ENCODE measurements around the gene CPM. TPM values are rescaled to one million over a fixed set of nuclear protein-coding genes. Genes with fewer than 3 reads are reported as not detected.

CPM gene
- total RNA-seq, 1 experiment from 2014 or later, result 0.89 TPM

- intact Hi-C loops (cut with micrococcal nuclease), result no loop called here
- no peak for TF ChIP-seq CTCF (IDR thresholded peaks at IDR 0.05; ENCODE audit: unreplicated experiment)
- H3K9me3 Mint-ChIP-seq (ENCODE audit: unreplicated experiment), result no peaks in the 10 kb centered on the region
- DNase-seq (ENCODE audit: unreplicated experiment), result no peak
- ChIA-PET POLR2A (no interaction called here), CTCF (interaction anchor here (0.5 to 1.0 kb wide), 2 partner anchors 9 to 59 kb away, joined by 3 read pairs; no protein-coding TSS in a partner anchor)
- no peak overlapping the region for H3K4me3 Mint-ChIP-seq (ENCODE audit: unreplicated experiment)
- no peaks in the 10 kb centered on the region for H3K4me1 Mint-ChIP-seq (ENCODE audit: insufficient read depth, unreplicated experiment)
- no peaks in the 10 kb centered on the region for H3K27me3 Mint-ChIP-seq (ENCODE audit: insufficient read depth, unreplicated experiment)
- H3K36me3 Mint-ChIP-seq (ENCODE audit: insufficient read depth, unreplicated experiment), result no peaks in the 10 kb centered on the region
- no TSS peak for BruUV-seq (replicated peaks)
- no peak overlapping the region for H3K27ac Mint-ChIP-seq (ENCODE audit: low read depth, unreplicated experiment)
These were observed 24.3 kb upstream of the CPM start for GRCh38 chr12:68957273-68957672.

DNA sequence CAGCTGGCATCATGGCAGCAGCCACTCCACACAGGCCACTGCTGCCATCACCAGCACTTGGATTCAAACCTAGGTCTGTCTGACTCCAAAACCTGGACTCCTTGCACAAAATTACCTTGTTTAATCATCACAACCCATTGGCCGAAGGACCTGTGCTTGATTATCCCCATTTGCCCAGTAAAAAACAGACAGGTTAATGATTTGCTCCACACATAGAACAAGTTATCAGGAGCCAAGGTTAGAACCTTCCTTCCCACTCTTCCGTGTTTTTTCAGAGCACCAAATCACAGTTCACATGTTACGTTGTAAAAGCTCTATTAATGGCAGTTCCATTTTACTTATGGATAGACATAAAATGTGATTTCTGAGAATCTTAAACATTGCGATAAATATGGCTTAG, 23.5 kb upstream of the CPM start:
- Mint-ChIP-seq H3K36me3 (ENCODE audit: insufficient read depth, unreplicated experiment) (no peaks in the 10 kb centered on the region), H3K27me3 (ENCODE audit: insufficient read depth, unreplicated experiment) (no peaks in the 10 kb centered on the region), H3K27ac (ENCODE audit: low read depth, unreplicated experiment) (no peak overlapping the region), H3K4me1 (ENCODE audit: insufficient read depth, unreplicated experiment) (no peaks in the 10 kb centered on the region), H3K9me3 (ENCODE audit: unreplicated experiment) (no peaks in the 10 kb centered on the region), H3K4me3 (ENCODE audit: unreplicated experiment) (no peak overlapping the region)
- TF ChIP-seq CTCF (IDR thresholded peaks at IDR 0.05; ENCODE audit: unreplicated experiment), result no peak
- no TSS peak for BruUV-seq (replicated peaks)
- ChIA-PET CTCF (interaction anchor here (0.6 kb wide), 1 partner anchor 147 kb away, joined by 5 read pairs; no protein-coding TSS in a partner anchor), POLR2A (no interaction called here)
- no peak for DNase-seq (ENCODE audit: unreplicated experiment)
- intact Hi-C loops (cut with micrococcal nuclease), result no loop called here

DNA sequence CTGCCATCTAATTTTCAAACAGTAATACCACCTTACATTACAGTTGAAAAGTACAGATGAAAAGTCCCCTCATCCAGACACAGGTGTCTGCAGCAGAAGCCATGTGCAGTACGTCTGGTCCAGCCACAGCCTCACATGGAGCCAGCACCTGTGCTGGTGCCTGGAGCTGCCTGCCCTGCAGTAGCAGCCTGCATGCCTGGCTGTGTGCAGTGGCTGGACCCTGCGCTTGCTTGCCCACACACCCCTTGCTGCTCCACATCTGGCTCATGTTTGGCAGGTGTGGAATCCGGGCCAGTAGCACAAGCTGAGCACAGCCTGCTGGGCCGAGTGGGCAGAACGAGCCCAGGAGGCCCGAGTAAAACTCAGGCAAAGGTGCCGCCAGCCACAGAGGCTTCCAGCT, 21.8 kb upstream of the CPM start:
- H3K9me3 Mint-ChIP-seq (ENCODE audit: unreplicated experiment), result no peaks in the 10 kb centered on the region
- H3K27ac Mint-ChIP-seq (ENCODE audit: low read depth, unreplicated experiment), result no peak overlapping the region
- no TSS peak for BruUV-seq (replicated peaks)
- intact Hi-C loops (cut with micrococcal nuclease), result no loop called here
- H3K27me3 Mint-ChIP-seq (ENCODE audit: insufficient read depth, unreplicated experiment), result no peaks in the 10 kb centered on the region
- no peaks in the 10 kb centered on the region for H3K36me3 Mint-ChIP-seq (ENCODE audit: insufficient read depth, unreplicated experiment)
- no peaks in the 10 kb centered on the region for H3K4me1 Mint-ChIP-seq (ENCODE audit: insufficient read depth, unreplicated experiment)
- ChIA-PET POLR2A (no interaction called here), CTCF (no interaction called here)
- no peak for TF ChIP-seq CTCF (IDR thresholded peaks at IDR 0.05; ENCODE audit: unreplicated experiment)
- DNase-seq (ENCODE audit: unreplicated experiment), result no peak
- no peak overlapping the region for H3K4me3 Mint-ChIP-seq (ENCODE audit: unreplicated experiment)

DNA sequence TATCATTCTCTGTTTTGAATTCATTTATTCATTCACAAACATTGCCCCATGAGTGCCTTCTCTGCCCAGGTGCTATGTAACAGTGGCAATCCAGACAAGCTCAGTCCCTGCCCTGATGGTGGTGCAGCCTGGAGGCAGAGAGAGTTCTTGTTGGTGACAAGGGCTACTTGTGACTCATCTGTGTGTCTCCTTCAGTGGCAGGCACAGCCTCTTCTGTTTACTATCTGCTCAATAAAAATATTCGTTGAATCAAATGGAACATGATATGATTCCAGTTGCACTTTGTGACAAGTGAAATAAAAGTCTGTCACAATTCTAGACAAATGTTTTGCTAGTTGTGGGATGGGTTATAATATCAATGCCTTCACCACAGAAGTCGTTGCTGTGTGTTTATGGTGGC, 20.6 kb upstream of the CPM start:
- intact Hi-C loops (cut with micrococcal nuclease), result no loop called here
- Mint-ChIP-seq H3K4me1 (ENCODE audit: insufficient read depth, unreplicated experiment) (no peaks in the 10 kb centered on the region), H3K36me3 (ENCODE audit: insufficient read depth, unreplicated experiment) (no peaks in the 10 kb centered on the region), H3K4me3 (ENCODE audit: unreplicated experiment) (no peak overlapping the region), H3K27me3 (ENCODE audit: insufficient read depth, unreplicated experiment) (no peaks in the 10 kb centered on the region), H3K9me3 (ENCODE audit: unreplicated experiment) (no peaks in the 10 kb centered on the region), H3K27ac (ENCODE audit: low read depth, unreplicated experiment) (peak overlapping the region; percentile 52)
- TF ChIP-seq CTCF (IDR thresholded peaks at IDR 0.05; ENCODE audit: unreplicated experiment), result no peak
- BruUV-seq (replicated peaks), result no TSS peak
- POLR2A ChIA-PET, result interaction anchor here (1.1 kb wide), 1 partner anchor 11 kb away, joined by 4 read pairs; no protein-coding TSS in a partner anchor
- DNase-seq (ENCODE audit: unreplicated experiment), result peak; percentile 4
- CTCF ChIA-PET, result interaction anchor here (0.7 kb wide), 1 partner anchor 1590 kb away, joined by 5 read pairs; no protein-coding TSS in a partner anchor
